Duodenal mucosa (tissue), 2 donors: ENCODE measurements around the gene SNRPE.

ENCODE experiments used
- H3K27ac ChIP-seq: one replicate; pipeline ENCODE4 v1.7.0; 2013; ENCODE audit warnings: low read depth, low read length
- H3K27me3 ChIP-seq, 2 donors: one replicate each; pipeline ENCODE4 v1.7.0; 2013; ENCODE audit warnings: low read length in 2 of 2, control low read depth in 1 of 2; ENCODE audit not compliant: insufficient read depth in 2 of 2, control insufficient read depth in 1 of 2
- H3K36me3 ChIP-seq, 2 donors: one replicate each; pipeline ENCODE4 v1.7.0; 2013; ENCODE audit warnings: low read length in 2 of 2, control low read depth in 1 of 2; ENCODE audit not compliant: insufficient read depth in 2 of 2, control insufficient read depth in 1 of 2
- H3K4me1 ChIP-seq, 2 donors: one replicate each; pipeline ENCODE4 v1.7.0; 2013; ENCODE audit warnings: low read length in 2 of 2, control low read depth in 1 of 2; ENCODE audit not compliant: insufficient read depth in 2 of 2, control insufficient read depth in 1 of 2
- H3K4me3 ChIP-seq, 2 donors: one replicate each; pipeline ENCODE4 v1.7.0; 2013; ENCODE audit warnings: low read length in 2 of 2, low read depth in 1 of 2
- H3K9ac ChIP-seq, 2 donors: one replicate each; pipeline ENCODE4 v1.7.0; 2013; ENCODE audit warnings: low read length in 2 of 2, low read depth in 1 of 2
- H3K9me3 ChIP-seq, 2 donors: one replicate each; pipeline ENCODE4 v1.7.0; 2013; ENCODE audit warnings: low read length in 2 of 2, control low read depth in 1 of 2; ENCODE audit not compliant: control insufficient read depth in 1 of 2

The SNRPE gene

GRCh38 chr1:203873094-203873493, 11.7 kb downstream of the SNRPE start:
- Histone ChIP-seq H3K4me1 (no peaks in the 10 kb centered on the region), H3K4me3 (no peak overlapping the region), H3K27ac (no peak overlapping the region), H3K9ac (no peak overlapping the region), H3K9me3 (no peaks in the 10 kb centered on the region), H3K27me3 (no peaks in the 10 kb centered on the region), H3K36me3 (peaks cover 3 to 43% of the 10 kb centered on the region in 2 donors)

GRCh38 chr1:203878422-203878821, 17.0 kb downstream of the SNRPE start:
- H3K4me3 ChIP-seq: no peak overlapping the region
- H3K27ac ChIP-seq: no peak overlapping the region
- no peaks in the 10 kb centered on the region for H3K4me1 ChIP-seq
- H3K36me3 ChIP-seq: peaks cover 0 to 5% of the 10 kb centered on the region in 2 donors
- H3K27me3 ChIP-seq: no peaks in the 10 kb centered on the region
- H3K9ac ChIP-seq: no peak overlapping the region
- no peaks in the 10 kb centered on the region for H3K9me3 ChIP-seq

GRCh38 chr1:203880606-203881005, 19.2 kb downstream of the SNRPE start:
- Histone ChIP-seq H3K4me1 (no peaks in the 10 kb centered on the region), H3K4me3 (no peak overlapping the region), H3K9ac (no peak overlapping the region), H3K36me3 (no peaks in the 10 kb centered on the region), H3K27ac (no peak overlapping the region), H3K27me3 (no peaks in the 10 kb centered on the region), H3K9me3 (no peaks in the 10 kb centered on the region)

- Histone ChIP-seq H3K9ac (no peak overlapping the region), H3K27me3 (no peaks in the 10 kb centered on the region), H3K4me3 (no peak overlapping the region), H3K36me3 (no peaks in the 10 kb centered on the region), H3K9me3 (no peaks in the 10 kb centered on the region), H3K4me1 (no peaks in the 10 kb centered on the region), H3K27ac (no peak overlapping the region)
Measured at GRCh38 chr1:203888807-203889251, 27.4 kb downstream of the SNRPE start.

GRCh38 chr1:203891950-203892349, 30.6 kb downstream of the SNRPE start:
- Histone ChIP-seq H3K9me3 (peaks cover 4 to 5% of the 10 kb centered on the region in 2 donors), H3K9ac (no peak overlapping the region), H3K4me1 (no peaks in the 10 kb centered on the region), H3K4me3 (no peak overlapping the region), H3K36me3 (no peaks in the 10 kb centered on the region), H3K27ac (no peak overlapping the region), H3K27me3 (no peaks in the 10 kb centered on the region)

- no peaks in the 10 kb centered on the region for H3K36me3 ChIP-seq
- peaks cover 4 to 5% of the 10 kb centered on the region in 2 donors for H3K9me3 ChIP-seq
- H3K27me3 ChIP-seq: no peaks in the 10 kb centered on the region
- no peak overlapping the region for H3K27ac ChIP-seq
- H3K4me1 ChIP-seq: no peaks in the 10 kb centered on the region
- no peak overlapping the region for H3K4me3 ChIP-seq
- H3K9ac ChIP-seq: no peak overlapping the region
Measured at GRCh38 chr1:203898458-203899352, 37.3 kb downstream of the SNRPE start.

GRCh38 chr1:203899353-203899716, 37.9 kb downstream of the SNRPE start:
- no peaks in the 10 kb centered on the region for H3K36me3 ChIP-seq
- no peaks in the 10 kb centered on the region for H3K27me3 ChIP-seq
- H3K4me3 ChIP-seq: no peak overlapping the region
- H3K9me3 ChIP-seq: peaks cover 2 to 4% of the 10 kb centered on the region in 2 donors
- H3K4me1 ChIP-seq: no peaks in the 10 kb centered on the region
- H3K9ac ChIP-seq: no peak overlapping the region
- no peak overlapping the region for H3K27ac ChIP-seq

- no peaks in the 10 kb centered on the region for H3K36me3 ChIP-seq
- H3K4me3 ChIP-seq: no peak overlapping the region
- no peaks in the 10 kb centered on the region for H3K9me3 ChIP-seq
- no peaks in the 10 kb centered on the region for H3K4me1 ChIP-seq
- no peaks in the 10 kb centered on the region for H3K27me3 ChIP-seq
- H3K27ac ChIP-seq: no peak overlapping the region
- no peak overlapping the region for H3K9ac ChIP-seq
Measured at GRCh38 chr1:203899869-203900714, 38.7 kb downstream of the SNRPE start.

- Histone ChIP-seq H3K4me1 (no peaks in the 10 kb centered on the region), H3K36me3 (no peaks in the 10 kb centered on the region), H3K27me3 (no peaks in the 10 kb centered on the region), H3K9ac (no peak overlapping the region), H3K4me3 (no peak overlapping the region), H3K27ac (no peak overlapping the region), H3K9me3 (no peaks in the 10 kb centered on the region)
Measured at GRCh38 chr1:203901581-203901980, 40.2 kb downstream of the SNRPE start.

GRCh38 chr1:203905275-203905674, 43.9 kb downstream of the SNRPE start:
- Histone ChIP-seq H3K9me3 (no peaks in the 10 kb centered on the region), H3K4me3 (no peak overlapping the region), H3K36me3 (no peaks in the 10 kb centered on the region), H3K27ac (no peak overlapping the region), H3K27me3 (no peaks in the 10 kb centered on the region), H3K4me1 (no peaks in the 10 kb centered on the region), H3K9ac (no peak overlapping the region)
